GM12878 (cell line): ENCODE results near the gene KATNB1. TPM values are rescaled to one million over a fixed set of nuclear protein-coding genes. Genes with fewer than 3 reads are reported as not detected.

ENCODE experiments used
- ATF2 ChIP-seq: IDR thresholded peaks from 2 replicates; pipeline ENCODE4 v1.6.1; 2012; ENCODE audit warnings: low read length, inconsistent platforms
- ATF3 ChIP-seq: IDR thresholded peaks from 2 replicates; pipeline ENCODE4 v1.6.1; 2011; ENCODE audit warnings: low read depth, mild to moderate bottlenecking, low read length, moderate library complexity, borderline replicate concordance; ENCODE audit errors: extremely low read depth
- ATF7 ChIP-seq: fragments of 450-650 bp; IDR thresholded peaks from 2 replicates; pipeline ENCODE4 v1.6.1; 2016; ENCODE audit warnings: low read depth, mild to moderate bottlenecking
- BCL3 ChIP-seq: IDR thresholded peaks from 2 replicates; pipeline ENCODE4 v1.6.1; 2011; ENCODE audit warnings: borderline replicate concordance, low read depth, mild to moderate bottlenecking, moderate library complexity, low read length; ENCODE audit not compliant: insufficient read depth, poor library complexity, severe bottlenecking
- CTCF ChIP-seq, 3 experiments: IDR thresholded peaks in 2 of 3; conservative IDR thresholded peaks in 1 of 3; 2 replicates each; pipeline ENCODE4 v1.5.1; 2011; ENCODE audit warnings: low read depth in 3 of 3, low read length in 3 of 3, mild to moderate bottlenecking in 3 of 3, control low read depth in 2 of 3, moderate library complexity in 2 of 3, inconsistent platforms in 1 of 3, mixed read lengths in 1 of 3; ENCODE audit not compliant: control insufficient read depth in 2 of 3, insufficient read depth in 1 of 3; ENCODE audit errors: extremely low read depth in 1 of 3
- GABPA ChIP-seq: IDR thresholded peaks from 2 replicates; pipeline ENCODE4 v1.6.1; 2014; ENCODE audit warnings: antibody characterized with exemption, low read depth, mild to moderate bottlenecking, inconsistent platforms
- IKZF2 ChIP-seq, 2 experiments: fragments of 450-650 bp; IDR thresholded peaks; 2 replicates each; pipeline ENCODE4 v1.6.1; 2017; ENCODE audit warnings: mild to moderate bottlenecking in 2 of 2, moderate library complexity in 2 of 2
- KDM1A ChIP-seq: fragments of 200-600 bp; sonication (generic); IDR thresholded peaks from 2 replicates; pipeline ENCODE4 v1.6.1; 2016; ENCODE audit warnings: borderline replicate concordance
- NR2C2 ChIP-seq: IDR thresholded peaks from 2 replicates; pipeline ENCODE4 v1.6.1; 2011; ENCODE audit warnings: borderline replicate concordance, low read depth; ENCODE audit not compliant: control insufficient read depth, insufficient read length
- NRF1 ChIP-seq: conservative IDR thresholded peaks from 2 replicates; pipeline ENCODE4 v1.6.1; 2011; ENCODE audit warnings: mild to moderate bottlenecking, low read depth, low read length, improper control_type of control experiment
- PML ChIP-seq: IDR thresholded peaks from 2 replicates; pipeline ENCODE4 v1.6.1; 2012; ENCODE audit warnings: low read length, inconsistent platforms
- POLR2AphosphoS5 ChIP-seq: IDR thresholded peaks from 2 replicates; pipeline ENCODE4 v1.6.1; 2011; ENCODE audit warnings: mild to moderate bottlenecking, low read length, inconsistent platforms
- POU2F2 ChIP-seq: IDR thresholded peaks from 3 replicates; pipeline ENCODE4 v1.6.1; 2011; ENCODE audit warnings: low read depth, mild to moderate bottlenecking, low read length, borderline replicate concordance
- RCOR1 ChIP-seq: conservative IDR thresholded peaks from 2 replicates; pipeline ENCODE4 v1.6.1; 2012; ENCODE audit warnings: low read depth, low read length, improper control_type of control experiment
- RUNX3 ChIP-seq: IDR thresholded peaks from 2 replicates; pipeline ENCODE4 v1.6.1; 2012; ENCODE audit warnings: low read length, inconsistent platforms
- SP1 ChIP-seq: IDR thresholded peaks from one replicate; pipeline ENCODE4 v1.6.1; 2011; ENCODE audit warnings: low read depth, low read length
- SRF ChIP-seq, 2 experiments: IDR thresholded peaks; 2 replicates each; pipeline ENCODE4 v1.6.1; 2011; ENCODE audit warnings: low read depth in 2 of 2, low read length in 2 of 2, mild to moderate bottlenecking in 1 of 2, moderate library complexity in 1 of 2
- SUPT20H ChIP-seq: IDR thresholded peaks from 2 replicates; pipeline ENCODE4 v1.6.1; 2011; ENCODE audit warnings: low read depth, mild to moderate bottlenecking, low read length, moderate library complexity, borderline replicate concordance; ENCODE audit not compliant: control insufficient read depth
- TBL1XR1 ChIP-seq: IDR thresholded peaks from 2 replicates; pipeline ENCODE4 v1.6.1; 2012; ENCODE audit warnings: low read depth, low read length, improper control_type of control experiment
- TCF7 ChIP-seq: IDR thresholded peaks from 2 replicates; pipeline ENCODE4 v1.6.1; 2014; ENCODE audit warnings: antibody characterized with exemption, borderline replicate concordance
- ZNF217 ChIP-seq: fragments of 450-650 bp; IDR thresholded peaks from 2 replicates; pipeline ENCODE4 v1.6.1; 2017; ENCODE audit warnings: antibody characterized with exemption, mild to moderate bottlenecking
- ZZZ3 ChIP-seq: IDR thresholded peaks from 2 replicates; pipeline ENCODE4 v1.6.1; 2011; ENCODE audit warnings: low read depth; ENCODE audit not compliant: control insufficient read depth, insufficient read length
- polyA plus RNA-seq, 11 experiments: library from polyadenylated mRNA; depleted of rRNA in 4 of 11; unstranded in 6 of 11; stranded (reverse) in 5 of 11; fragments of >200 nt; fragmentation: Nextera tagmentation in 4 of 11; fragmentation: Illumina TruSeq in 1 of 11; extraction: Ambion mirVana in 4 of 11; extraction: Trizol in 1 of 11; gene quantifications; 1 replicate in 1 of 11; 2 replicates in 10 of 11; pipeline versions ENCODE4 v1.2.1 to v1.2.3, GENCODE V29; 2011 to 2016; ENCODE audit warnings: inconsistent platforms in 2 of 11, missing spikeins in 2 of 11, low read depth in 1 of 11
- total RNA-seq, 4 experiments: library from RNA; depleted of rRNA in 3 of 4; stranded (reverse); fragments of >200 nt in 3 of 4; fragmentation: Illumina TruSeq in 1 of 4; extraction: Trizol in 1 of 4; gene quantifications; 2 replicates each; pipeline versions ENCODE4 v1.2.1 to v1.2.3, GENCODE V29; 2013 to 2021

KATNB1 gene
- total and polyA plus RNA-seq, 10 of the 15 experiments (the other 5 are each of a cell fraction or from before 2014, with no cell fraction given), result 0.71 to 46.5 (median 19.5) TPM

- TF ChIP-seq BCL3, result no peak
- no peak for TF ChIP-seq CTCF (IDR thresholded peaks at IDR 0.05 in 2 of 3, conservative IDR thresholded peaks at IDR 0.05 in 1 of 3; ENCODE audit: control insufficient read depth in 2 of 3, extremely low read depth in 1 of 3, insufficient read depth in 1 of 3, low read depth in 3 of 3, low read length in 3 of 3)
- TF ChIP-seq ZNF217, result no peak
- TF ChIP-seq NR2C2, result no peak
- TF ChIP-seq GABPA, result no peak
- peak; percentile 41; the same call in 1 of the 3 replicates for TF ChIP-seq POU2F2
- no peak for TF ChIP-seq PML
- TF ChIP-seq TCF7, result no peak
- peak; percentile 19 for TF ChIP-seq SP1
- TF ChIP-seq ATF3, result no peak
- no peak for TF ChIP-seq SUPT20H
- no peak for TF ChIP-seq RCOR1
- TF ChIP-seq NRF1, result no peak
- peak; percentile 42 to 57; a peak in 1 of 4 replicates for TF ChIP-seq IKZF2 (IDR thresholded peaks at IDR 0.05)
- TF ChIP-seq ZZZ3, result no peak
- no peak for TF ChIP-seq SRF (IDR thresholded peaks at IDR 0.05; ENCODE audit: low read depth in 2 of 2, low read length in 2 of 2)
- no peak for TF ChIP-seq KDM1A
- no peak for TF ChIP-seq TBL1XR1
- TF ChIP-seq ATF7, result peak; percentile 60
- TF ChIP-seq ATF2, result peak; percentile 59; the same call in 1 of the 2 replicates
- TF ChIP-seq POLR2AphosphoS5, result no peak
- peak; percentile 83 for TF ChIP-seq RUNX3
- TF ChIP-seq, all 136 proteins: peak for 26
Observed at GRCh38 chr16:57689762-57690558, 45.6 kb upstream of the KATNB1 start (continued).
